SK-N-SH (cell line): ENCODE results near the gene LHPP.

Experiments used
- USF2 ChIP-seq: fragments of 150-350 bp; IDR thresholded peaks from 2 replicates; pipeline ENCODE4 v1.6.1; 2017; ENCODE audit warnings: antibody characterized with exemption, low read length, low read depth, borderline replicate concordance
- TF ChIP-seq, protein P1 (sequence below): fragments of 200-600 bp; sonication (generic); IDR thresholded peaks from 2 replicates; pipeline ENCODE4 v1.6.1; 2017; ENCODE audit warnings: antibody characterized with exemption, mild to moderate bottlenecking, moderate library complexity

GRCh38 chr10:124504711-124505110 lies 43.1 kb downstream of the LHPP start:
- TF ChIP-seq, protein P1, sequence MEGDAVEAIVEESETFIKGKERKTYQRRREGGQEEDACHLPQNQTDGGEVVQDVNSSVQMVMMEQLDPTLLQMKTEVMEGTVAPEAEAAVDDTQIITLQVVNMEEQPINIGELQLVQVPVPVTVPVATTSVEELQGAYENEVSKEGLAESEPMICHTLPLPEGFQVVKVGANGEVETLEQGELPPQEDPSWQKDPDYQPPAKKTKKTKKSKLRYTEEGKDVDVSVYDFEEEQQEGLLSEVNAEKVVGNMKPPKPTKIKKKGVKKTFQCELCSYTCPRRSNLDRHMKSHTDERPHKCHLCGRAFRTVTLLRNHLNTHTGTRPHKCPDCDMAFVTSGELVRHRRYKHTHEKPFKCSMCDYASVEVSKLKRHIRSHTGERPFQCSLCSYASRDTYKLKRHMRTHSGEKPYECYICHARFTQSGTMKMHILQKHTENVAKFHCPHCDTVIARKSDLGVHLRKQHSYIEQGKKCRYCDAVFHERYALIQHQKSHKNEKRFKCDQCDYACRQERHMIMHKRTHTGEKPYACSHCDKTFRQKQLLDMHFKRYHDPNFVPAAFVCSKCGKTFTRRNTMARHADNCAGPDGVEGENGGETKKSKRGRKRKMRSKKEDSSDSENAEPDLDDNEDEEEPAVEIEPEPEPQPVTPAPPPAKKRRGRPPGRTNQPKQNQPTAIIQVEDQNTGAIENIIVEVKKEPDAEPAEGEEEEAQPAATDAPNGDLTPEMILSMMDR = no peak
- TF ChIP-seq USF2 = no peak
